Activated CD8-positive, alpha-beta memory T cell treated with anti-CD3 and anti-CD28 coated beads, Interleukin-2, amount 50 U/mL, for 1 hour (primary cell): ENCODE measurements around the gene KSR2.
"Not testable (repeated sequence)": the region's sequence is repeated elsewhere in the genome, so short reads cannot be mapped to it uniquely, and the experiment has no call there.

Experiments used
- DNase-seq: peaks from one replicate; pipeline ENCODE4 v3.0.0-alpha.2; 2020; ENCODE audit errors: extremely low read depth

The KSR2 gene

GRCh38 chr12:117825827-117826226 is 143.0 kb downstream of the KSR2 start:
- DNase-seq = no peak

GRCh38 chr12:117821480-117822175 is 147.2 kb downstream of the KSR2 start:
- no peak for DNase-seq

GRCh38 chr12:117820216-117820907 is 148.4 kb downstream of the KSR2 start:
- DNase-seq = no peak

GRCh38 chr12:117819160-117819559 is 149.6 kb downstream of the KSR2 start:
- DNase-seq = no peak

GRCh38 chr12:117818400-117818799 is 150.4 kb downstream of the KSR2 start:
- DNase-seq = no peak

GRCh38 chr12:117809509-117809908 is 159.3 kb downstream of the KSR2 start:
- no peak for DNase-seq

- no peak for DNase-seq
These were observed 160.8 kb downstream of the KSR2 start for GRCh38 chr12:117807946-117808345.

- DNase-seq = no peak
These were observed 161.4 kb downstream of the KSR2 start for GRCh38 chr12:117807355-117807754.

- no peak for DNase-seq
These were observed 162.9 kb downstream of the KSR2 start for GRCh38 chr12:117805865-117806264.

GRCh38 chr12:117803001-117803400 is 165.8 kb downstream of the KSR2 start:
- no peak for DNase-seq

GRCh38 chr12:117800711-117801110 is 168.1 kb downstream of the KSR2 start:
- DNase-seq = not testable (repeated sequence)

- DNase-seq = no peak
These were observed 171.6 kb downstream of the KSR2 start for GRCh38 chr12:117797202-117797601.

- DNase-seq = no peak
These were observed 175.8 kb downstream of the KSR2 start for GRCh38 chr12:117792877-117793424.

- no peak for DNase-seq
These were observed 176.3 kb downstream of the KSR2 start for GRCh38 chr12:117792471-117792870.

GRCh38 chr12:117790948-117791347 is 177.8 kb downstream of the KSR2 start:
- no peak for DNase-seq

- no peak for DNase-seq
These were observed 178.6 kb downstream of the KSR2 start for GRCh38 chr12:117790198-117790597.

- DNase-seq = no peak
These were observed 179.4 kb downstream of the KSR2 start for GRCh38 chr12:117789195-117789912.

- DNase-seq = no peak
These were observed 190.1 kb downstream of the KSR2 start for GRCh38 chr12:117778656-117779055.

GRCh38 chr12:117774941-117775775 is 193.6 kb downstream of the KSR2 start:
- no peak for DNase-seq

- DNase-seq = no peak
These were observed 199.9 kb downstream of the KSR2 start for GRCh38 chr12:117768860-117769259.

- DNase-seq = no peak
These were observed 202.8 kb downstream of the KSR2 start for GRCh38 chr12:117766008-117766407.

GRCh38 chr12:117762143-117762542 is 206.6 kb downstream of the KSR2 start:
- DNase-seq = no peak
